GM19452 (cell line): Measurements from ENCODE around the gene GADD45GIP1.

ENCODE experiments used
- ATAC-seq: cut with Tn5 transposase; IDR thresholded peaks from one replicate; pipeline ENCODE4 v1.9.1; 2021; ENCODE audit not compliant: unreplicated experiment

Gene GADD45GIP1

GRCh38 chr19:12956446-12957388 lies at the start of gene GADD45GIP1:
Gene GADD45GIP1, minus strand, starts transcription at chr19:12957223. Its CDS starts 11 bp downstream, at chr19:12957212.
- ATAC-seq, result no peak

DNA sequence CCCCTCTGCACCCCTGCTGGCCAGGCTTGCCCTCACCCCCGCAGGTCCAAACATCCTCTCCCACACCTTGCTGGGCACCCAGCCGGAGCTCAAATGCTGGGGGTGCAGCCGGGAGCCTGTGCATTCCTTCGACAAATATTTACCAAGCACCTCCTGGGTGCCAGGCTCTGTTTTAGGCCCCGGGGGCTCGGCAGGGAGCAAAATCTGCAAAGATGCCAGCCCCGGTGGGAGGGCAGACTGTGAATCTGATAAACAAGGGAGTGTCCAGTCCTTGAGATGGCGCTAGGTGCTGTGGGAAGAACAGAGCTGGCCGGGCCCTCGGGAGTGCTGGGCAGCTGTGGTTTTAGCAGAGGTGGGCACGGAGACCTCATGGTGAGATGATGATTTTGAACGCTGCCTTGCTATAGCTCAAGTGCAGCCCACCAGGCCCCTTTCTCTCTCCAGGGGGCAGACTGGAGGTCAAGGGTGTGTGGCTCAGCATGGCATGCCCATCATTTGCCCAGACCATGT lies 48.9 kb upstream of the GADD45GIP1 start:
- ATAC-seq, result no peak

DNA sequence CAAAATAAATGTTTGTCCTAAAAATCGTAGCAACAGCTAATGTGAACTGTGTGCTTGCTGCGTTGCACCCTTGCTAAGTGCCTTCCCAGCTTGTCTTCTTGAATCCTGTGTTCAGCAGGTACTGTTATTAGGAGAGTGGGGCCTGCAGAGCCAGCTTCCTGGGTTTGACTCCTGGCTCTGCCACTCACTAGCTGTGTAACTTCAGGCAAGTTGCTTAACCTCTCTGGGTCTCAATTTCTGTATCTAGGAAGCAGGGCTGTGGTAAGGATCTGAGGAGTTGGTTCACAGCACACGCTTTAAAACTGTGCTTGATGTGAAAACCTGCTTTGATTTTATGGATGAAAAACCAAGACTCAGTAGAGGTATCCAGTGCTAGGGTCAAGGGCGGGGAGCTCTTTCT lies 48.2 kb upstream of the GADD45GIP1 start:
- no peak for ATAC-seq

GRCh38 chr19:13004273-13004672 lies 47.2 kb upstream of the GADD45GIP1 start:
- ATAC-seq, result no peak

GRCh38 chr19:13003081-13003480 lies 46.1 kb upstream of the GADD45GIP1 start:
- ATAC-seq, result no peak

DNA sequence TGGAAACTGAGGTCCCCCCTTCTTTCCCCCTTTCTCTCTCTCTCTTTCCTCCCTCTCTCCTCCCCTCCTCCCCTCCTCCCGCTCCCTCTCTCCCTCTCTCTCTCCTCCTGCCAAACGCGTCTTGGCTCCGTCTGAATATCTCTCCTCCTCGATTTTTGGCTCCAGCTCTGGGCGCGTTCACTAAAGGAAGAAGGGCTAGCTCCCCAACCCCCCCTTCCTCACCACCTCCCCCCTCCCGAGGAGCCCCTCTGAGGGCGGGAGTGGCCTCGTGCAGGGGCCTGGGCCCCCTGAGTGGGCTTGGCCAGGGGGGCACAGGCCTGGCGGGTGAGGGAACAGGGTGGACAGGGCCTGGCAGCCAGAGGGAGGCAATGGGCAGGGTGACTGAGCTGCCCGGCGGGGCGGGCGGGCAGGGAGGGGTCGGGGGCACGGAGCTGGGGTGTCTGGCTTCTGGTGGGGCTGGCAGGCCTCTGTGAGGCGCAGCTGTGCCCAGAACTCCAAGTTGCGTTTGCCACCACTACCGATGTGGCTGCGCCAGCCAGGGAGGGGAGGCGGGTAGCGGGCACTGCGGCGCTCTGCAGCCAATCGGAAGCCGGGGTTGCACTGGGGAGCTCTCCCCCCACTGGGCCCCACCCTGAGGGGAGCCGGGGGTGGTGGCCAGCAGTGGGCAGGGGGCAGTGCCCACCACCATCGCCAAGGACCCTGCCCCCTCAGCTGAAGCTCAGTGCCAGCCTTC lies 45.3 kb upstream of the GADD45GIP1 start:
- no peak for ATAC-seq

GRCh38 chr19:13001502-13002165 lies 44.6 kb upstream of the GADD45GIP1 start:
- ATAC-seq, result no peak

DNA sequence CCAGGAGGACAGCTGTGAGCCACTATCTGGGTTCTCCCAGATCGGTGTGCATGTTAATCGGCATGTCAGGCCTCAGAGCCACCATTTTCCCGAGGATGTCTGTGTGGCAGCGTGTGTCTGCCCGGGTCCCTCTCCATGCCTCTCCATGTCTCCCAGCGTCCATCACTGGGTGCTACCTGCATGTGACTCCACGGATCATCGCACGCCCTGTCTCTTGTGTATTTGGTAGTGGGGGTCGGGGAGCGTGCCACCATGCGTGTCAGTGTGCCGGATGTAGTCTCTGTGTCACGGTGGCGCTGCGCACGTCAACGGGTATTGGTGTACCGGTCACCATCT lies 44.1 kb upstream of the GADD45GIP1 start:
- no peak for ATAC-seq

- no peak for ATAC-seq
Measured at GRCh38 chr19:12997967-12998940, 41.2 kb upstream of the GADD45GIP1 start.

GRCh38 chr19:12997179-12997966 lies 40.4 kb upstream of the GADD45GIP1 start:
- no peak for ATAC-seq

DNA sequence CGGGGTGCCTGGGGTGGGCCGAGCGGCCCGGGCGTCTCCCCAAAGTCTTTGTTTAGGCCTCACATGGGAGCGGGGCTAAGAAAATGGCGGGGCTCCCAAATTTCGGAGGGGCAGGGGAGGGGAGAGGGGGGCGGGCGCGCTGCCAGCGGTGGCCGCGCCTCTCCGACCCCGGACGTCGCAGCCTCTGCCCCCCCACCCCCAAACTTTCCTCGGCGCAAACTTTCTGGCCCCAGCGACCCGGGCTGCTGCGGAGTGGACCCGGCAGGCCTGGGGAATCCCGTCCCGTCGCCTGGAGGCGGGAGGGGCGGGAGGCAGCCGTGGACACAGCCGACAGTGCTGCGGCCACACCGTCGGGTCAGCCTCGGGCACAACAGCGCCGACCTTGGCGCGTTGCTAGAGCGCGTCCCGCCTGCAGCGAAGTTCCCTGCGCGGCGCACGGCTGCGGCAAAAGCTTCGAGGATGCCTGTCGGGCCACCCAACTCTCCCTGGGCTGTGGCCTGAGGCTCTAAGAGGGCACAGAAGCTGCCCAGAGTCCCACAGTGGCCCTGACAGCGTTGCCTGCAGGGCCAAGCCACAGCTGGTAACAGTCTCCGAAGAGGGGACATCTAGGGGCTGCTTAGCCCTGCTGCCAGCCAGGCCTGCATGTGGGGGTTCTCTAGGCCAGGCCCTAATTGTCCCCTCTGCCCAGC lies 39.5 kb upstream of the GADD45GIP1 start:
- ATAC-seq, result no peak

DNA sequence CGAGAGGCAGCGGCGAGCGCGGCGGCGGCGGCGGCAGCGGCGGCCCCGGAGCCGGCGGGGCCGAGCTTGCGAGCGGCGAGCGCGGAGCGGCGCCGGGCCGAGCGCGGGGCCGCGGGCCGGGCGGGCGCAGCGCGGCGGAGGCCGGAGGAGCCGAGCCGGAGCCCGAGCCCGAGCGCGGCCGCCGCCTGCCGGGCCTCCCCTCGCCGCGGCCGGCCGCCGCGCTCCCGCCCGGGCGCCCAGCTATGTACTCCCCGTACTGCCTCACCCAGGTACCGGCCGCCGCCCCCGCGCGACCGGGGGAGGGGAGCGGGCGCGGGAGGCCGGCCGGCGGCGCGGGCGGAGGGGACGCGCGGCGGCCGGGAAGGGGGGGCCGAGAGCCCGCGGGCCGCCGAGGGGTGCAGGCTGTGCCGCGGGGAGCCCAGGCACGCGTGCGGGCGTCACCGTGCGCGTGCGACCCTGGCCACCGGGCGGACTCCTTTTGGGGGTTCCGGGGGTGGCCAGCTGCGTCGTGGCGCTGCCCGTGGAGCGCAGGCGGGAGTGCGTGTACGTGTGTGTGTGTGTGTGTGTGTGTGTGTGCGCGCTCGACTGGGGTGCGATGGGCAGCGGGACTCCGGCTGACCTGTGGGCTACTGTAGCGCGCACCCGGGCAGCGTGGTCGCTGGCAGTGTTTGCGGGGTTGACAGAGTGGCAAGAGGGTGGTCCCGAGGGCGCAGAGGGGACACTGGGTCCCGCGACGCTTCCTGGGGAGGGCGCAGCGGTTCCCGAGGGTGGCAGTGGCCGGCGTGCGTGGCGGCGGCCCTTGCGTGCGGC lies 38.8 kb upstream of the GADD45GIP1 start:
- no peak for ATAC-seq

DNA sequence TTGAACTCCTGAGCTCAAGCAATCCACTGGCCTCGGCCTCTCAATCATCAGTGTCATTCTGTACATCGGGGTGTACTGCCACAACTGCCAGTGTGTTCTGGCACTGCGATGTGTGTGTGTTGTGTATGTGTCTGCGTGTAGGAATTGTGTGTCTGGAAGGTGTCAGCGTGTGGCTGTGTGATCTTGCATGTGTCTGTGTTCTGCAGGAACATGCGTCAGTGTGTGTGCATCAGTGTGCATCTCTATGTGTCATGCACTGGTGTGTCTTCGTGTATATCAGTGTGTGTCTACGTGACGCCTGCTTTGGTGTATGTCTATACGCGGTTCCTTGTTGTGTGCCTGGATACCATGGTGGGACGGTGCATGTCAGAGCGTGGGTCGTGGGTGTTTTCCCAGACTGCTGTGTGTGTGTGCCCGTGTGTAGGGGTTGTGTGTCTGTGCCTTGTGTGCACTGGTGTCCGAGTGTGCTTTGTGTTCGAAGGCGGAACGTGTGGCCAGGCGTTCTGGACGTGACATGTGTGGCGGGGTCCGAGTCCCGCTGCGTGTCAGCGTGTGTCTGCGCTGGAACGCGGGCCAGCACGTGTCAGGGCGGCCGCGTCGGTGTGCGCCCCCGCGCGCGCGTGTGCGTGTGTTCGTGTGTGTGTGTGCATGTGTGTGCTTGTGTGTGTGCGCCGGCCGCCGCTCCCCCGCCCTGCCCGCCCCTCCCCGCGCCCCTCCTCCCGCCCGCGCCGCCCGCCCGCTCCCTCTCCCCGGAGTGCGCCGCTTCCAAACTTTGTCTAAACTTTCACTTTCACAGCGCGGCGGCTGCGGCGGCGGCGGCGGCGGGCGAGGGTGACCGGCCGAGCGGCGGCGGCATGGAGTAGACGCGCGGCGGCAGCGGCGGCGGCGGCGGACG lies 37.9 kb upstream of the GADD45GIP1 start, which contains the start of gene NFIX:
NFIX (plus strand) TSS at position 775 of the 895 bp plus-strand sequence. CDS start 363 bp downstream, outside the sequence.
- no peak for ATAC-seq

DNA sequence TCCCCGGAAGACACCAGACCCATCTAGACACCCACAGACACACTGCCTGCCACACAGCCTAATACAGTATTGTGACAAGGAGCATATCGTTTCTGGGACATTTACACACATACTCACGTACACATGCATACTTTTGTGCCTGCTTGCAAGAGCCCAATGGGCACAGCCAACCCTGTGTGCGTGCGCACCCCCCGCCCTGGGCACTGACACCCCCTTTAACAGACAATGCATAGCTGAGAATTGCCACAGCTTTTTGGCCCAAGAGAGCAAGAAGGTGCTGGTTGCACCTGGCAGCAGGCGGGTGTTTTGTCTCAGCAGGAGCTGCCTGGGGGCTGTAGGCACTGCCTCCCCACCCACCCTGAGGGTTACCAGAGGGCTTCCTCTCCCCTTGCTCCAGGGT lies 36.5 kb upstream of the GADD45GIP1 start:
- ATAC-seq, result no peak

- no peak for ATAC-seq
Measured at GRCh38 chr19:12992729-12993128, 35.7 kb upstream of the GADD45GIP1 start.

DNA sequence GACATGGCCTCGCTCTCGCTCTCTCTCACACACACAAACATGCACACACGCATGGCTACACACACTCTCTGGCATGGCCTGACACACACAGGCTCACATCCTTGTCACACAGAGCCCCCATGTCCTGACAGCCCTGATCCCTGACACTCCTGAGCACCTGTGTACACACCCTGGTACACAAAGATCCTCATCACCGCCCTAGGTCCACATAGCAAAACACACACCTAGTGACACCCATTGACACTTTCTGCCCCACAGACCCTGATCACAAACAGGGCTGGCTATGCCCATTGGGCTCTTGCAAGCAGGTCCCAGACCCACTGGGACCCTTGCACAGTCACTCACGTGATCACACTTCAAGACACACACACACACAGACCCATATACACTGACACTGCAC lies 34.3 kb upstream of the GADD45GIP1 start:
- ATAC-seq, result no peak

GRCh38 chr19:12990853-12991252 lies 33.8 kb upstream of the GADD45GIP1 start:
- no peak for ATAC-seq
